ENCODE results near the gene LRG1.

LRG1 gene

DNA sequence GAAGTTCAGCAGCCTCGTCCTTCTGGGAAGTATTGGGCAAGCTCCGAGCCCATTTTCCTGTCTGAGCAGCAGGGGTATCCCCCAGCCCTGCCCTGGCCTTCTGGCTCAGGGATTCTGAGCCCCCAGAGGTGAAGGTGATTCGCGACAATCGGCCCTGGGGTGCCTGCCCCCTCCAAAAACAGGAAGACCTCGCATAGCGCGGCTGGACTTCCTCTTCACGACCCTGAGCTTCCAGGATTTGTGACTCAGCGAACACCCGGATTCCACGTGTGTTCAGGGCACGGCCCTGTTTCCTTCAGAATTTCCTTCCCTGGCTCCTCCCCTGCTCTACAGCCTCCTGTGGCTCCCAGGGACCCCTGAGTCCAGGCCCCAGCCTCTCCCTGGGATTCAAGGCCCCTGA is 19.7 kb upstream of the LRG1 start, which contains the start of gene SEMA6B:
Gene SEMA6B (minus strand): TSS at position 116 of the 400 bp plus-strand sequence. CDS start 1,227 bp downstream, outside the sequence.
- peaks cover 5% of the 10 kb centered on the region for H3K4me1 Mint-ChIP-seq
- ATAC-seq = no peak
- DNase-seq (ENCODE audit: low spot score in 2 of 2) = no peak
- H3K36me3 Mint-ChIP-seq = peaks cover 6% of the 10 kb centered on the region
- H3K4me3 Mint-ChIP-seq = no peak within 1 kb of the TSS
- H3K9me3 Mint-ChIP-seq = no peaks in the 10 kb centered on the region
- H3K27ac Mint-ChIP-seq = no peak within 1 kb of the TSS

GRCh38 chr19:4557971-4558941 is 18.4 kb upstream of the LRG1 start:
- Mint-ChIP-seq H3K9me3 (no peaks in the 10 kb centered on the region), H3K36me3 (peaks cover 6% of the 10 kb centered on the region), H3K27ac (no peak overlapping the region), H3K4me3 (no peak overlapping the region), H3K4me1 (peaks cover 5% of the 10 kb centered on the region)
- DNase-seq (ENCODE audit: low spot score in 2 of 2) = peak; percentile 38 to 71
- no peak for ATAC-seq

DNA sequence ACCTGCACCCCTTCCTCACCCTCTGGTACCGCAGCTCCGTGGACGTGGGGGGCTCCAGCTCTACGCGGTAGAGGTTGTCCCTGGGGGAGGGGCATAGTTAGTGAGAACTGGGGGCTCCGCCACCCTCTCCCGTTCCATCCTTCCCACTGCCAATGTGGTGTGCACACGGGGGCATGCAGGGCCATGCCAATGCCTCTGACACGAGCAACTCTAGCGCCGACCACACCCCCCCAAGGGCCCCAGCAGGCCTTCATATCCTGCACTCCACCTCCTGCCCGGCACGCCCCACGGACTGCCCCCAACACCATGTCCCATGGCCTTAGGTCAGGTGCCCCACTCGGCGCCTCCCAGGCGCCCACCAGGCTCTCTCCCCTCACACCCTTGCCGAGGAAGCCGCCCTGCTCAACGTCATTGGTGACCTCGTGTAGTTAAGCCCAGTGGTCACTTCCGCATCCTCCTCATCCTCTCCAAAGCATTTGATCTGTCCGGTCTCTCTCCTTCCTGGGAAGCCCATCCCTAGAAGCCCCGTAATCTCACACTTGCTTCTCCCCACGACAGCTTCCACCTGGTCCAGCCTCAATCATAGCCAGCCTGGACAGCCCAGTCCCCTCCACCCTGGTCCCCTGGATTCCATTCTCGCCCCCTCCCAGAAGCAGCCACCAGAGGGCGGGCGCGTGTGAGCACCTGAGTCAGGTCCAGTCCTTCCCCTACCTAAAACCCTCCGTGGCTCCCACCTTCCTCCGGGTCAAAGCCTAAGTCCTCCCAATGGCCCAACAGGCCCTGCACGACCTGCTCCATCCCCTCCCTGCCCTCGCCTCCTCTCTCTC is 17.5 kb upstream of the LRG1 start:
- ATAC-seq (peak; percentile 31), DNase-seq (ENCODE audit: low spot score in 2 of 2) (peak in 1 of 2 donors; percentile 65)
- H3K27ac Mint-ChIP-seq = no peak overlapping the region
- peaks cover 6% of the 10 kb centered on the region for H3K36me3 Mint-ChIP-seq
- peaks cover 5% of the 10 kb centered on the region for H3K4me1 Mint-ChIP-seq
- H3K9me3 Mint-ChIP-seq = peaks cover 4% of the 10 kb centered on the region
- H3K4me3 Mint-ChIP-seq = no peak overlapping the region

DNA sequence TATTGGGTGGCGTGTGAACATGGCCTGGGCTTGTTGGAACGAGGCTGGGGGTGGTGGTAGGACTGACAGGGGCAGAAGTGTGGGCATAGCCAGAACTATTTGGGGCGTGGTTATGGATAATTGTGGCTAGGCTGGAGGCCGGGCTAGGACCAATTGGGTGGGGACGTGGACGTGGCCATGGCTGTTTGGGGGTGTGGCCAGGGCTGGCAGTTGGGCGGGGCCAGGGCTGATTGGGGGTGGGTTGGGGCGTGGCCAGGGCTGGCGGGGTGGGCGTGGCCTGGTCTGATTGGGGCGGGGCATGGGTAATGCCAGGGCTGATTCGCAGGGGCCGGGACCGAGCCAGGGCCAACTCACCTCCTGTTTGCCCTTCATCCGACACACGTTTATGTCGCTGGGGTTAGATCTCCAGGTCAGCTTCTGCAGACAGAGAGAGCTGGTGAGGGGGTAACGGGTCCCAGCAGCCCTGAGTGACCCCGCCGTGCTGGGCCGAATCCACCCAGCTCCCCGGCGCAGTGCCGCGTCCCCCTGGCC is 16.8 kb upstream of the LRG1 start:
- Mint-ChIP-seq H3K9me3 (peaks cover 4% of the 10 kb centered on the region), H3K4me3 (no peak overlapping the region), H3K36me3 (peaks cover 6% of the 10 kb centered on the region), H3K4me1 (peaks cover 5% of the 10 kb centered on the region), H3K27ac (no peak overlapping the region)
- DNase-seq (ENCODE audit: low spot score in 2 of 2) (no peak), ATAC-seq (no peak)

- ATAC-seq (no peak), DNase-seq (ENCODE audit: low spot score in 2 of 2) (no peak)
- Mint-ChIP-seq H3K9me3 (peaks cover 4% of the 10 kb centered on the region), H3K36me3 (peaks cover 6% of the 10 kb centered on the region), H3K4me1 (peaks cover 5% of the 10 kb centered on the region), H3K4me3 (no peak overlapping the region), H3K27ac (no peak overlapping the region)
Measured at GRCh38 chr19:4555657-4556561, 16.1 kb upstream of the LRG1 start.

DNA sequence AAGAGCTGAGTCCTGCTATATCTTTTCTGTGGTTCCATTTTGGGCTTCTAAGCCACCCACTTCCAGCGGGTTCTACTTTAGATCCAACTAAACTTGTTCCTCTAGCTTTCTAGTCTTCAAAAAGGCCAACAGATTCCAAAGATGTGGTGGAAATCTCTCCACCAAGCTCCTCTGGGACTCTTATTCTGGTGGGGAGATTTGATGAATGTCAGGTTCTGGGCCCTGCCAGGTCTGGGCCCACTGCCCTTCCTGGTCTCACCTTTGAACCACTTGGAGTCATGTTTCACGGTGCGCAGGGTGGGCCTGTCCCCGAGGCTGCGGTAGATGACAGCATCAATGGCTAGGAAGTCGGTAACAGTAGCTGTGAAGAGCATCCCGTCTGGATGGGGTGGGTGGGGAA is 14.9 kb upstream of the LRG1 start:
- ATAC-seq (no peak), DNase-seq (ENCODE audit: low spot score in 2 of 2) (no peak)
- Mint-ChIP-seq H3K4me3 (no peak overlapping the region), H3K36me3 (peaks cover 6% of the 10 kb centered on the region), H3K9me3 (peaks cover 4% of the 10 kb centered on the region), H3K27ac (no peak overlapping the region), H3K4me1 (peaks cover 5% of the 10 kb centered on the region)

- Mint-ChIP-seq H3K36me3 (peaks cover 6% of the 10 kb centered on the region), H3K4me1 (peaks cover 5% of the 10 kb centered on the region), H3K4me3 (no peak overlapping the region), H3K9me3 (peaks cover 4% of the 10 kb centered on the region), H3K27ac (no peak overlapping the region)
- ATAC-seq (no peak), DNase-seq (ENCODE audit: low spot score in 2 of 2) (no peak)
Measured at GRCh38 chr19:4553775-4554174, 13.9 kb upstream of the LRG1 start.

- Mint-ChIP-seq H3K36me3 (peaks cover 6% of the 10 kb centered on the region), H3K4me3 (no peak overlapping the region), H3K4me1 (peaks cover 5% of the 10 kb centered on the region), H3K9me3 (peaks cover 4% of the 10 kb centered on the region), H3K27ac (no peak overlapping the region)
- ATAC-seq (no peak), DNase-seq (ENCODE audit: low spot score in 2 of 2) (no peak)
Measured at GRCh38 chr19:4553092-4553695, 13.4 kb upstream of the LRG1 start.

DNA sequence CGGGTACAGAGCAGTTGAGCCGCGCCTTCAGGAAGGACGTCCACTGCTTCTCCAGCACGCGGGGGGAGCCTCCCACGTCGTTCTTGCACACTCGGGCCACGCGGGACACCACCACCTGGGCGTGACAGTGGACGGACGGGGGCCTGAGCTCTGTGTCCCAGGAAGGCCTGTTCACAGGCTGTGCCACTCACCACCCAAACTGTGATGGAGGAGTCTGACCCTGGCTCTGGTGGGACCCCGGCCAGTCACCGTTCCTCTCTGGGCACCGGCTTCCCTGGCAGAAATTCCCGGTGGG is 12.6 kb upstream of the LRG1 start:
- ATAC-seq (no peak), DNase-seq (ENCODE audit: low spot score in 2 of 2) (no peak)
- H3K9me3 Mint-ChIP-seq = peaks cover 4% of the 10 kb centered on the region
- peaks cover 5% of the 10 kb centered on the region for H3K4me1 Mint-ChIP-seq
- no peak overlapping the region for H3K4me3 Mint-ChIP-seq
- H3K27ac Mint-ChIP-seq = no peak overlapping the region
- peaks cover 3% of the 10 kb centered on the region for H3K36me3 Mint-ChIP-seq

- no peaks in the 10 kb centered on the region for H3K4me1 Mint-ChIP-seq
- no peak overlapping the region for H3K4me3 Mint-ChIP-seq
- H3K9me3 Mint-ChIP-seq = peaks cover 4% of the 10 kb centered on the region
- ATAC-seq (no peak), DNase-seq (ENCODE audit: low spot score in 2 of 2) (no peak)
- no peaks in the 10 kb centered on the region for H3K36me3 Mint-ChIP-seq
- H3K27ac Mint-ChIP-seq = no peak overlapping the region
Measured at GRCh38 chr19:4550479-4551050, 10.7 kb upstream of the LRG1 start.

DNA sequence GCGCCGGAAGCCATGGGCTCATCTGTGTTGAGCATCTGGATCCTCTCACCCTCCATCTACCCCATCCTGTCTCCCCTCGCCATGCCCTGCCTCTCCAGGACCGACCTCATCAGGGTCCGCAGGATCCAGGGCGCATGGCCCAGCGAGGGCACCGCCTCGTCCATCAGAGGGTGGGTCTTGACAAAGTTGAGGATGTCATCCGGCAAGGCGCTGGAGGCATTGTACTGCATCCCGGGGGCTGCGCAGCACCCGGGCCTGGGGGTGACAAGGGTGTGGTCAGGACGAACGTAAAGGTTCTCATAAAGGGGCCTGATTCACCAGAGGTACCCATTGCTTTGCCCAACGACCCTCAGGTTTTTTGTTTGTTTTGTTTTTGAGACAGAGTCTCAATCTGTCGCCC is 10.2 kb upstream of the LRG1 start:
- H3K27ac Mint-ChIP-seq = no peak overlapping the region

DNA sequence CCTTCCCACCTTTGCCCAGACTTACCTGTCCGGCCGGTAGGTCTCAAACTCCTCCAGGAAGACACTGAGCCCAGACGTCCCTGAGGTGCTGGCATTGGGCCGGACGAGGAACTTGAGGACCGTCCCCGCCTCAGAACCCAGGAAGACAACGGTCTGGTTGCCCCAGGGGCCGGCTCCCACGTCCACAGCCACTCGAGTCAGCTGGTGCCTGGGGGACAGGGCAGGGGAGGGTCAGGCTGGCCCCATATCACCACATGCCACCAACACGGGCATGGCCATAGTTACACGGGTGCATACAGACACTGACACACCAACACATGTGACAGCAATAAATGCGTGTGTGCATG is 8.4 kb upstream of the LRG1 start:
- no peaks in the 10 kb centered on the region for H3K4me1 Mint-ChIP-seq
- DNase-seq (ENCODE audit: low spot score in 2 of 2) (no peak), ATAC-seq (no peak)
- peaks cover 4% of the 10 kb centered on the region for H3K9me3 Mint-ChIP-seq
- no peaks in the 10 kb centered on the region for H3K36me3 Mint-ChIP-seq
- H3K4me3 Mint-ChIP-seq = no peak overlapping the region
- no peak overlapping the region for H3K27ac Mint-ChIP-seq

More for the DNA sequence above, 10.2 kb upstream of the LRG1 start:
- H3K36me3 Mint-ChIP-seq = no peaks in the 10 kb centered on the region
- H3K4me1 Mint-ChIP-seq = no peaks in the 10 kb centered on the region
- H3K9me3 Mint-ChIP-seq = peaks cover 4% of the 10 kb centered on the region
- DNase-seq (ENCODE audit: low spot score in 2 of 2) (no peak), ATAC-seq (no peak)
- H3K4me3 Mint-ChIP-seq = no peak overlapping the region

DNA sequence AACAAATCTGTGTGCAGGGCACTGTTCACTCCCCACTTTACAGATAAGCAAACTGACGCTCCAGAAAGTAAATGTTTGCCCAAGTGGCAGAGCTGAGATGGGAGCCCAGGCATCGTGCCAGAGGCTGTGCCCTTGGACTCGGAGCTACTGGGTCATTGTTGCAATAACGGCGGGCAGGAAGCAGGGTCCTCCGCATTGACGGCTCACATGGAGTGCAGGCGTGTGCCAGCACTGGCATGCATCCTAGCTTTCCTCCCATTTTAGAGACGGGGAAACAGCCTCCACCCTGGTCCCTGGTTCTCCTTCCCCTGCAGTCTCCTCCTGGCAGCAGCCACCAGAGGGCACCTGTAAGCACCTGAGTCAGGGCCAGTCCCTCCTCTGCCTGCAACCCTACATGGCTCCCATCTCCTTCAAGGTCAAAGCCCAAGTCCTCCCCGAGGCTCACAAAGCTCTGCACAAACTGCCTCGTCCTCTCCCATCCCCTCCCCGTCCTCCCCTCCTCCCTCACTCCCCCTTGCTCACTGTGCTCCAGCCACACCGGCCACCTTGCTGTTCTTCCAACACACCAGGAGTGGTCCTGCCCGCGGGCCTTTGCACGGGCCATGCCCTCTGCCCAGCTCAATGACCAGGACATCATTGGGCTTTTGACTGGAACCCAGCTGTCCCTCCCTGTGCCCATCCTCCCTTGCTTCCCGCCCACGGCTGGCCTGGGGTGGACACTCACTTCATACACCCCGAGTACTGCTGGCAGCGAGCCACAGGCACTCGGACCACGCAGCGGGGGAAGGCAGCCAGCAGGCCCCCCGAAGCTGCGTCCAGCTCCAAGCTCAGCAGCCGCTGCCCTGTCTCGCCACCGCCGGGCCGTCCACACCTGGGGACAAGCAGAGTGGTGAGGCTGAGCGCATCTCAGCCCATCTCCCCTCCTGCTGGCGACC is 7.7 kb upstream of the LRG1 start:
- DNase-seq (ENCODE audit: low spot score in 2 of 2) (no peak), ATAC-seq (no peak)
- Mint-ChIP-seq H3K4me3 (no peak overlapping the region), H3K9me3 (no peaks in the 10 kb centered on the region), H3K27ac (no peak overlapping the region), H3K36me3 (no peaks in the 10 kb centered on the region), H3K4me1 (no peaks in the 10 kb centered on the region)
